Fibroblast of lung (primary cell): ENCODE data around the gene AKIRIN2. TPM values are rescaled to one million over a fixed set of nuclear protein-coding genes. Genes with fewer than 3 reads are reported as not detected.
A peak's percentile ranks its signal among the peaks of the same experiment; 100 is the strongest.

Source experiments
- DNase-seq, 2 donors: peaks; one replicate each; pipeline versions ENCODE4 v3.0.0 to v3.0.0-alpha.2; 2010; ENCODE audit warnings: low read depth in 2 of 2
- H2AFZ ChIP-seq: 2 replicates; pipeline ENCODE4 v1.5.1; 2012; ENCODE audit warnings: low read length, control low read depth, inconsistent platforms
- H3K27ac ChIP-seq: 2 replicates; pipeline ENCODE4 v1.5.1; 2011; ENCODE audit warnings: low read length, control low read depth; ENCODE audit not compliant: insufficient read depth
- H3K27me3 ChIP-seq: 2 replicates; pipeline ENCODE4 v1.5.1; 2011; ENCODE audit warnings: mild to moderate bottlenecking, low read length; ENCODE audit not compliant: control insufficient read depth, insufficient read depth
- H3K36me3 ChIP-seq: 2 replicates; pipeline ENCODE4 v1.5.1; 2011; ENCODE audit warnings: low read length; ENCODE audit not compliant: control insufficient read depth, insufficient read depth
- H3K4me1 ChIP-seq: 2 replicates; pipeline ENCODE4 v1.5.1; 2011; ENCODE audit warnings: low read length; ENCODE audit not compliant: control insufficient read depth, insufficient read depth; ENCODE audit errors: extremely low read depth
- H3K4me2 ChIP-seq: 2 replicates; pipeline ENCODE4 v1.5.1; 2011; ENCODE audit warnings: low read length, control low read depth; ENCODE audit not compliant: insufficient read depth; ENCODE audit errors: extremely low read depth
- H3K4me3 ChIP-seq, 4 experiments: fragments of 200-600 bp in 1 of 4; sonication (generic) in 1 of 4; replicated peaks in 1 of 4; 2 replicates each; pipeline ENCODE4 v1.5.1; 2011 to 2016; ENCODE audit warnings: low read length in 4 of 4, low read depth in 3 of 4, mild to moderate bottlenecking in 3 of 4, control low read depth in 2 of 4, inconsistent platforms in 1 of 4, mixed read lengths in 1 of 4; ENCODE audit not compliant: insufficient read depth in 1 of 4; ENCODE audit errors: control extremely low read depth in 1 of 4
- H3K79me2 ChIP-seq: 2 replicates; pipeline ENCODE4 v1.5.1; 2012; ENCODE audit warnings: mild to moderate bottlenecking, low read length, inconsistent platforms; ENCODE audit not compliant: control insufficient read depth, insufficient read depth
- H3K9ac ChIP-seq: 2 replicates; pipeline ENCODE4 v1.5.1; 2011; ENCODE audit warnings: mild to moderate bottlenecking, low read length, control low read depth; ENCODE audit not compliant: insufficient read depth
- H3K9me3 ChIP-seq: 2 replicates; pipeline ENCODE4 v1.5.1; 2012; ENCODE audit warnings: low read depth, low read length; ENCODE audit not compliant: control insufficient read depth, insufficient read depth
- H4K20me1 ChIP-seq: 2 replicates; pipeline ENCODE4 v1.5.1; 2011; ENCODE audit warnings: low read length; ENCODE audit not compliant: control insufficient read depth, insufficient read depth; ENCODE audit errors: extremely low read depth
- EZH2 ChIP-seq: IDR thresholded peaks from 2 replicates; pipeline ENCODE4 v1.5.1; 2012; ENCODE audit warnings: low read length, control low read depth, mild to moderate bottlenecking; ENCODE audit errors: missing control alignments
- polyA plus RNA-seq, 2 donors: library from polyadenylated mRNA; depleted of rRNA in 1 of 2; stranded (reverse) in 1 of 2; unstranded in 1 of 2; fragments of >200 nt; gene quantifications; 2 replicates each; pipeline ENCODE4 v1.2.1, GENCODE V29; 2011 to 2012; ENCODE audit warnings: missing spikeins in 1 of 2
- total RNA-seq: library from RNA; depleted of rRNA; stranded (reverse); fragments of >200 nt; gene quantifications from 2 replicates; pipeline ENCODE4 v1.2.1, GENCODE V29; 2014
- TF ChIP-seq, protein P1 (sequence below), 2 donors: IDR thresholded peaks in 1 of 2; conservative IDR thresholded peaks in 1 of 2; 1 replicate in 1 of 2; 2 replicates in 1 of 2; pipeline ENCODE4 v1.5.1; 2011 to 2012; ENCODE audit warnings: low read length in 2 of 2, control low read depth in 1 of 2, inconsistent platforms in 1 of 2, low read depth in 1 of 2, mild to moderate bottlenecking in 1 of 2

The AKIRIN2 gene
- total and polyA plus RNA-seq, 2 donors (not counting 1 experiment from before 2014, with no cell fraction given) = 33.7 to 41.0 TPM

DNA sequence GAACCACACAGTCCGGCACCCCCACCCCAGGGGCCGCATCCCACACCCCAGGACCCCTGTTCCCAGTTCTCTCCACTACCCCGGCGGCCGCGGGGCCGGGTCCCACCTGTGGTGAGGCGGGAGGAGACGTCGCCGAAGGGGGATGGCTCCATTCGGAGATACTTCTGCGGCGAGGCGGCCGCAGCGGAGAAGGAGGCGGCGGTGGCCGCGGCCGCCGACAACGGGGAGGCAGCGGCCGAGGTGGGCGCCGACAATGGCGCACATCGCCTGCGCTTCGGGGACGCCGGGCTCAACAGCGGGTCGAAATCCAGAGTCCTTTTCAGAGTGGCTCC lies 723 bp downstream of the AKIRIN2 start:
- Histone ChIP-seq H3K4me1 (peaks cover 6% of the 10 kb centered on the region), H4K20me1 (no peaks in the 10 kb centered on the region), H3K79me2 (peaks cover 55% of the 10 kb centered on the region), H3K27me3 (no peaks in the 10 kb centered on the region), H3K27ac (peak overlapping the region; percentile 93), H2AFZ (no peak overlapping the region), H3K9me3 (no peaks in the 10 kb centered on the region), H3K4me2 (peak overlapping the region; percentile 56), H3K4me3 (peak overlapping the region; percentile 90 to 99 (median 93)), H3K9ac (peak overlapping the region; percentile 92), H3K36me3 (no peaks in the 10 kb centered on the region)
- DNase-seq = no peak
- no peak for TF ChIP-seq EZH2

DNA sequence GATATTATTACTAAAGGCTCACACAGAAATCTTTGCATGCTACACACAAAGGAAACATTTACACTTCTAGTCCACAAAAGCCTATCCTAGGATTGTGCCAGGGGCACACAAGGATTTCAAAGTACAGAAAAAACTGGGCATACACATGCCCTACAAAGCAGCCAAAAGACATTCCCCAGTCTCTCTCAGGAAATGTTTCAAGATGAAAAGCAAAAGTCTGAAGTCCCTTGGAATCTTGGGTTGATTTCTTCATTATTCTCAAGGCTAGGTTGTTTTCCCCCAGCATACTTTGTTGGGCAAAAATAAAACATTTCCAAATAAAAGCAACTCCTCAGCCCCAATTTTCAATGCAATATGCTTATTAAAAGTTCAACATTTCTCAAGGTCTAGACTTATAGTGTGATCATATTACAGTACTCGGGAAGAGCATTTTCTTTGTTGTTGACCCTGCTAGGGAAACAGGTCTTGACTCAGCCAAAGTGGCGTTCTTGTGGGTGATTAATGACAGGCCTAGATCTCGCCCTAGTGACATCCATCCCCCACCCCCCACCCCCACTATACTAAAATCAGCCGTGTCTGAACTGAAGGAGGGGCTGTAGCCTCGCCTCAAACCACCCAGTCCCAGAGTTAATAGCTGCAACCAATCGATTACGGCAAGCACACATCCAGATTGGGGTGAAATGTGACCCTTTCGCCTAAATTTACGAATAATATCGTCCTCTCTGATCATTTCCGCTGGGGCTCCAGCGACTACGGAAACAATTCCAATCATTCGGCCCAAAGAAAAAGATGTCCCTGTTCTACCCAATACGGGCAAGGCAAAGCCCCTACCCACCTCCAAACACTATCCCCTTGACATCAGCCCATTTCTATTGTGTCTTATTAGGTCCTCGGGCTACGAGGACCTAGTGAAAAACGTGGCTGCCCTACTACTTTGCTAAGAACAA lies 1.4 kb downstream of the AKIRIN2 start:
- Histone ChIP-seq H2AFZ (no peak overlapping the region), H4K20me1 (no peaks in the 10 kb centered on the region), H3K4me2 (peak overlapping the region; percentile 94), H3K4me3 (peak overlapping the region; percentile 90 to 99 (median 93)), H3K9ac (peak overlapping the region; percentile 92), H3K27me3 (no peaks in the 10 kb centered on the region), H3K9me3 (no peaks in the 10 kb centered on the region), H3K79me2 (peaks cover 62% of the 10 kb centered on the region), H3K27ac (peak overlapping the region; percentile 93), H3K36me3 (no peaks in the 10 kb centered on the region), H3K4me1 (peaks cover 6% of the 10 kb centered on the region)
- TF ChIP-seq, protein P1, sequence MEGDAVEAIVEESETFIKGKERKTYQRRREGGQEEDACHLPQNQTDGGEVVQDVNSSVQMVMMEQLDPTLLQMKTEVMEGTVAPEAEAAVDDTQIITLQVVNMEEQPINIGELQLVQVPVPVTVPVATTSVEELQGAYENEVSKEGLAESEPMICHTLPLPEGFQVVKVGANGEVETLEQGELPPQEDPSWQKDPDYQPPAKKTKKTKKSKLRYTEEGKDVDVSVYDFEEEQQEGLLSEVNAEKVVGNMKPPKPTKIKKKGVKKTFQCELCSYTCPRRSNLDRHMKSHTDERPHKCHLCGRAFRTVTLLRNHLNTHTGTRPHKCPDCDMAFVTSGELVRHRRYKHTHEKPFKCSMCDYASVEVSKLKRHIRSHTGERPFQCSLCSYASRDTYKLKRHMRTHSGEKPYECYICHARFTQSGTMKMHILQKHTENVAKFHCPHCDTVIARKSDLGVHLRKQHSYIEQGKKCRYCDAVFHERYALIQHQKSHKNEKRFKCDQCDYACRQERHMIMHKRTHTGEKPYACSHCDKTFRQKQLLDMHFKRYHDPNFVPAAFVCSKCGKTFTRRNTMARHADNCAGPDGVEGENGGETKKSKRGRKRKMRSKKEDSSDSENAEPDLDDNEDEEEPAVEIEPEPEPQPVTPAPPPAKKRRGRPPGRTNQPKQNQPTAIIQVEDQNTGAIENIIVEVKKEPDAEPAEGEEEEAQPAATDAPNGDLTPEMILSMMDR (conservative IDR thresholded peaks at IDR 0.05 in 1 of 2, IDR thresholded peaks at IDR 0.05 in 1 of 2; ENCODE audit: low read depth in 1 of 2, low read length in 2 of 2) = no peak
- TF ChIP-seq EZH2 = no peak
- peak; percentile 76 to 78 for DNase-seq

GRCh38 chr6:87699576-87699975 lies 2.5 kb downstream of the AKIRIN2 start:
- Histone ChIP-seq H3K4me2 (peak overlapping the region; percentile 94), H2AFZ (no peak overlapping the region), H3K36me3 (no peaks in the 10 kb centered on the region), H3K4me3 (peak overlapping the region; percentile 90 to 99 (median 93)), H3K9me3 (no peaks in the 10 kb centered on the region), H3K27ac (no peak overlapping the region), H3K79me2 (peaks cover 73% of the 10 kb centered on the region), H3K4me1 (peaks cover 2% of the 10 kb centered on the region), H4K20me1 (no peaks in the 10 kb centered on the region), H3K27me3 (no peaks in the 10 kb centered on the region), H3K9ac (no peak overlapping the region)
- TF ChIP-seq, protein P1 (conservative IDR thresholded peaks at IDR 0.05 in 1 of 2, IDR thresholded peaks at IDR 0.05 in 1 of 2; ENCODE audit: low read depth in 1 of 2, low read length in 2 of 2) = no peak
- TF ChIP-seq EZH2 = no peak
- DNase-seq = no peak
